Mesendoderm (in vitro differentiated cells): ENCODE results near the gene ATOH8. TPM values are rescaled to one million over a fixed set of nuclear protein-coding genes. Genes with fewer than 3 reads are reported as not detected.

Source experiments
- small RNA-seq: library from polyadenylated mRNA; stranded (forward); fragments of <200 nt; extraction: miRNeasy Mini kit (QIAGEN cat#:217004); gene quantifications from one replicate; pipeline ENCODE3, GENCODE V24; 2013; ENCODE audit not compliant: insufficient read depth

ATOH8 gene

Small RNA genes lying within 50 kb of the gene (small RNA-seq; reads per million reads assigned to genes)
- not detected for gene MIR6071
- not detected for gene RN7SKP83
- not detected for gene RNU1-38P
